ENCODE data around the gene LYL1. TPM values are rescaled to one million over a fixed set of nuclear protein-coding genes. Genes with fewer than 3 reads are reported as not detected.

LYL1 gene
- total RNA-seq, 1 donor from 2014 or later, result 0.88 TPM

- Histone ChIP-seq H4K20me1 (ENCODE audit: low read depth) (no peaks in the 10 kb centered on the region), H3K4me3 (no peak overlapping the region), H3K27me3 (peaks cover 16% of the 10 kb centered on the region), H3K27ac (no peak overlapping the region), H3K9me3 (ENCODE audit: low read depth) (no peaks in the 10 kb centered on the region), H3K4me1 (peaks cover 12% of the 10 kb centered on the region), H3K9ac (no peak overlapping the region), H3K4me2 (no peak overlapping the region), H3K36me3 (no peaks in the 10 kb centered on the region), H3K79me2 (ENCODE audit: low read depth) (no peaks in the 10 kb centered on the region), H2AFZ (replicated peaks) (peak overlapping the region; percentile 65), H3F3A (ENCODE audit: low read depth) (no peaks in the 10 kb centered on the region)
- Mint-ChIP-seq H3K27ac (no peak overlapping the region), H3K27me3 (ENCODE audit: insufficient read depth, low read depth) (peaks cover 40% of the 10 kb centered on the region), H3K36me3 (no peaks in the 10 kb centered on the region), H3K4me1 (peaks cover 6% of the 10 kb centered on the region), H3K9me3 (no peaks in the 10 kb centered on the region), H3K4me3 (no peak overlapping the region)
- TF ChIP-seq EZH2 (IDR thresholded peaks at IDR 0.05), result no peak
- DNase-seq (ENCODE audit: low spot score), result no peak
These were observed 32.1 kb downstream of the LYL1 start for GRCh38 chr19:13070425-13071140.

DNA sequence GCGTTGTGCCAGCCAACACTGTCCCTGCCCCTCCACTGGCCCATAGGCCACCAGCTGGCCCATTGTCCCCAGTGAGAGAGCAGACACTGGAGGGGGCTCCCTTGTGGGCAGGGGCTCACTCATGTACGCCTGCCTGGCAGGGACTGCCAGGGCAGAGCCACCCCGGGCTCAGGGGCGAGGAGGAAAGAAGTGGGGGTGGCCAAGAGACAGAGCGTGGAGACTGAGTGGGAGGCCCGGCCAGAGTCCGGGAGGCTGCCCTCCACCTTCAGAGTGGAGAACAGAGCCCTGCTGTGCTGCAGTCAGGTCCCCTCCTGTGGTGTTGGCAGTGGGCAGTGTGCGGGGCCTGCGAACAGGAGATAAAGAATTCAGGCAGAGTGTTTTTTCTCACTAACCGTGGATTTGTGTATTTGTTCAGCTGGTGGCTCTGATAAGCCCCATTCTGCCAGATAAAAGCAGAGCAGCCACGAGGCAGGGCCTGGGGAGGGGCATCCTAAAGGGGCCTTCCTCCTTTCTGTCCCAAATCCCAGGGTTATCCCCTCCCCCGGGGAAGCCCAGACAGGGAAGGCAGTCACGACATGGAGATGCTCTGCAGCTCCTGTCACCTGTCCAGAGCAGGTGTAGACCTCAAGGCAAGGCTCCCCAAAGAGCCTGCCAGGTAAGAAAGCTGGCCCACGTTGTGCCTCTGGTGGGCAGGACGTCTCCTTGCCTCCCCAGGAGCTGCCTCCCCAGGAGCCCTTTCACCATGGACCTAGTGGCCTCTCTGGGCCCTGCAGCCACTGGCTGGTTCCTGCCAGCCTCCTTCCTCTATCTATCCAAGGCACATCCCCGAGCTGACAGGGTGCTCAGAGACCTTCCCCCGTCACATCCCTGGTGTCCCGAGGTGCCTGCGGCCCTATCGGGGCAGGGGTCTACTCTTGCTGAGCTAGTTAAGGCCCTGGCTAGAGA, 33.0 kb downstream of the LYL1 start:
- peaks cover 40% of the 10 kb centered on the region for H3K27me3 Mint-ChIP-seq (ENCODE audit: insufficient read depth, low read depth)
- peak overlapping the region; percentile 43 for H3K4me3 Mint-ChIP-seq
- Histone ChIP-seq H4K20me1 (ENCODE audit: low read depth) (no peaks in the 10 kb centered on the region), H2AFZ (replicated peaks) (peak overlapping the region; percentile 65), H3K27me3 (peaks cover 23% of the 10 kb centered on the region), H3F3A (ENCODE audit: low read depth) (no peaks in the 10 kb centered on the region), H3K4me2 (peak overlapping the region; percentile 8), H3K79me2 (ENCODE audit: low read depth) (no peaks in the 10 kb centered on the region), H3K36me3 (no peaks in the 10 kb centered on the region), H3K9me3 (ENCODE audit: low read depth) (no peaks in the 10 kb centered on the region), H3K4me1 (peaks cover 12% of the 10 kb centered on the region), H3K4me3 (no peak overlapping the region), H3K9ac (no peak overlapping the region), H3K27ac (no peak overlapping the region)
- no peaks in the 10 kb centered on the region for H3K9me3 Mint-ChIP-seq
- peaks cover 6% of the 10 kb centered on the region for H3K4me1 Mint-ChIP-seq
- no peaks in the 10 kb centered on the region for H3K36me3 Mint-ChIP-seq
- TF ChIP-seq CTCF (IDR thresholded peaks at IDR 0.05), result no peak
- no peak for TF ChIP-seq EZH2phosphoT487 (IDR thresholded peaks at IDR 0.05)
- TF ChIP-seq EZH2 (IDR thresholded peaks at IDR 0.05), result no peak
- H3K27ac Mint-ChIP-seq, result no peak overlapping the region
- DNase-seq (ENCODE audit: low spot score), result no peak

DNA sequence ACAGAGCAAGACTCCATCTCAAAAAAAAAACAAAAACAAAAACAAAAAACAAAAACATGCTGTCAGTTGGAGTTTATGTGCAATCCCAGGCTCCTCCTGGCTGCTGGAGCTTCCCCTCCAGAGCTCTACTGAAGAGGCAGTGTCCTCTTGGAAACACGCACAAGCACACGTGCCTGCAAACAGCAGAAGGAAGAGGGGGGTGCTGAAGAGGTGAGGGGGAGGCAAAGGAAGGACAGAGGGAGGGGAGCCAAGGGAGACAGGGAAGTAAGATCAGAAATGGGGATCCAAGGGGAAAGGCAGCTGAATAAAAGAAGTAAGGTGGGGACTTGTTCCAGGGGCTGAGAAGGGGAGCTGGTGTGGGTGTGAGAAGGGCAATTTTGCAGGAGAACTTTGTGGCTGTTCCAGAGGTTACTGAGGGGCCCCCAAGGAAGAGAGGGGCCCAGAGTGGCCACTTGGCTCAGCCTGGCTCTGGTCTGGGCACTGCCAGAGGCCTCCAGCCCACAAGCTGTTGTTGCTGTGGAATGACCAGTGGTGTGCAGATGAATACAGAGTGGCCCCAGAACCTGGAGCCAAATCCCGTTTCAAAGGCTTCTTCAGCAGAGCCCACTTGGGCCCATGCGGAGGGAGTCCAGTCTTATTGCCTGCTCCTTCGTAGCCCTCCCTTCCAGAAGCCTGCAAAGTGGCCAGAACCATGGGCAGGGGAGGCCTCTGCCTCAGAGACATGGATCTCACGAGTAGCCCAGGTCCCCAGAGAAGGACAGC, 34.4 kb downstream of the LYL1 start:
- no peak for DNase-seq (ENCODE audit: low spot score)
- H3K4me2 ChIP-seq, result no peak overlapping the region
- peaks cover 37% of the 10 kb centered on the region for H3K27me3 ChIP-seq
- H4K20me1 ChIP-seq (ENCODE audit: low read depth), result no peaks in the 10 kb centered on the region
- peaks cover 40% of the 10 kb centered on the region for H3K27me3 Mint-ChIP-seq (ENCODE audit: insufficient read depth, low read depth)
- no peaks in the 10 kb centered on the region for H3K9me3 ChIP-seq (ENCODE audit: low read depth)
- H3F3A ChIP-seq (ENCODE audit: low read depth), result no peaks in the 10 kb centered on the region
- TF ChIP-seq EZH2phosphoT487 (IDR thresholded peaks at IDR 0.05) (no peak), CTCF (IDR thresholded peaks at IDR 0.05) (no peak)
- H3K36me3 ChIP-seq, result no peaks in the 10 kb centered on the region
- no peak overlapping the region for H3K4me3 ChIP-seq
- H3K9me3 Mint-ChIP-seq, result no peaks in the 10 kb centered on the region
- no peaks in the 10 kb centered on the region for H3K79me2 ChIP-seq (ENCODE audit: low read depth)
- H3K9ac ChIP-seq, result no peak overlapping the region
- H2AFZ ChIP-seq (replicated peaks), result no peak overlapping the region
- peaks cover 6% of the 10 kb centered on the region for H3K4me1 Mint-ChIP-seq
- no peak overlapping the region for H3K27ac ChIP-seq
- no peaks in the 10 kb centered on the region for H3K36me3 Mint-ChIP-seq
- H3K4me1 ChIP-seq, result peaks cover 12% of the 10 kb centered on the region
- peak overlapping the region; percentile 31 for H3K4me3 Mint-ChIP-seq
- no peak overlapping the region for H3K27ac Mint-ChIP-seq
